K562 (cell line): ENCODE measurements around the gene SGPL1. TPM values are rescaled to one million over a fixed set of nuclear protein-coding genes. Genes with fewer than 3 reads are reported as not detected.
A peak's percentile ranks its signal among the peaks of the same experiment; 100 is the strongest.

ENCODE experiments used
- EGR1 ChIP-seq: fragments of 450-650 bp; conservative IDR thresholded peaks from 2 replicates; pipeline ENCODE4 v1.6.1; 2017; ENCODE audit warnings: mild to moderate bottlenecking
- FOXA3 ChIP-seq, 2 experiments: fragments of 450-650 bp in 1 of 2; sonication (generic) in 1 of 2; formaldehyde crosslinking; IDR thresholded peaks in 1 of 2; conservative IDR thresholded peaks in 1 of 2; 2 replicates each; pipeline versions ENCODE4 v1.4.0 to v1.8.0; 2020 to 2022; ENCODE audit warnings: mild to moderate bottlenecking in 2 of 2, missing genetic modification reagents in 1 of 2
- HCFC1 ChIP-seq: IDR thresholded peaks from 2 replicates; pipeline ENCODE4 v1.6.1; 2012; ENCODE audit warnings: low read depth, low read length, improper control_type of control experiment
- IRF9 ChIP-seq: fragments of 450-650 bp; IDR thresholded peaks from 2 replicates; pipeline ENCODE4 v1.6.1; 2016; ENCODE audit warnings: missing biosample characterization, missing genetic modification characterization
- LEF1 ChIP-seq: fragments of 450-650 bp; IDR thresholded peaks from 2 replicates; pipeline ENCODE4 v1.6.1; 2016; ENCODE audit warnings: mild to moderate bottlenecking
- MYC ChIP-seq, 2 experiments: fragments of 250-450 bp in 1 of 2; sonication (Bioruptor Pico) in 1 of 2; IDR thresholded peaks; 2 replicates each; pipeline versions ENCODE4 v1.5.1 to v1.6.1; 2012 to 2021; ENCODE audit warnings: low read depth in 2 of 2, borderline replicate concordance in 1 of 2, improper control_type of control experiment in 1 of 2, low read length in 1 of 2, mild to moderate bottlenecking in 1 of 2, moderate library complexity in 1 of 2
- NR2C2 ChIP-seq, 2 experiments: fragments of 200-800 bp in 1 of 2; sonication (Bioruptor generic) in 1 of 2; sonication (generic) in 1 of 2; formaldehyde crosslinking in 1 of 2; IDR thresholded peaks; 2 replicates each; pipeline versions ENCODE4 v1.6.1 to v1.8.0; 2016 to 2022; ENCODE audit warnings: mild to moderate bottlenecking in 1 of 2, missing compliant biosample characterization in 1 of 2, missing genetic modification characterization in 1 of 2, missing genetic modification reagents in 1 of 2
- PHF20 ChIP-seq: fragments of 450-650 bp; IDR thresholded peaks from 2 replicates; pipeline ENCODE4 v1.6.1; 2018; ENCODE audit not compliant: partially characterized antibody
- RB1 ChIP-seq: fragments of 450-650 bp; IDR thresholded peaks from 2 replicates; pipeline ENCODE4 v1.6.1; 2017; ENCODE audit warnings: low read depth, mild to moderate bottlenecking
- SMAD2 ChIP-seq: fragments of 150-350 bp; IDR thresholded peaks from 2 replicates; pipeline ENCODE4 v1.6.1; 2014; ENCODE audit warnings: low read depth, mild to moderate bottlenecking, low read length
- TSC22D4 ChIP-seq: fragments of 450-650 bp; IDR thresholded peaks from 2 replicates; pipeline ENCODE4 v1.6.1; 2016; ENCODE audit warnings: missing genetic modification characterization, missing biosample characterization, control low read depth
- ZC3H4 ChIP-seq: sonication (generic); formaldehyde crosslinking; IDR thresholded peaks from 2 replicates; pipeline ENCODE4 v1.9.0; 2021; ENCODE audit warnings: missing genetic modification reagents, borderline replicate concordance
- ZFP36 ChIP-seq: fragments of 150-350 bp; IDR thresholded peaks from 2 replicates; pipeline ENCODE4 v1.6.1; 2018; ENCODE audit warnings: low read length, low read depth; ENCODE audit not compliant: partially characterized antibody
- ZNF274 ChIP-seq: IDR thresholded peaks from 2 replicates; pipeline ENCODE4 v1.6.1; 2011; ENCODE audit warnings: low read depth, mild to moderate bottlenecking, low read length, moderate library complexity, borderline replicate concordance
- ZNF584 ChIP-seq: fragments of 200-800 bp; sonication (Bioruptor generic); IDR thresholded peaks from 2 replicates; pipeline ENCODE4 v1.6.1; 2016; ENCODE audit warnings: low read depth, mild to moderate bottlenecking, missing genetic modification characterization, missing compliant biosample characterization
- polyA plus RNA-seq, 8 experiments: library from polyadenylated mRNA; depleted of rRNA in 4 of 8; stranded (reverse) in 5 of 8; unstranded in 3 of 8; fragments of >200 nt; fragmentation: Nextera tagmentation in 2 of 8; fragmentation: Illumina TruSeq in 1 of 8; extraction: Ambion mirVana in 2 of 8; extraction: Trizol in 1 of 8; gene quantifications; 2 replicates each; pipeline versions ENCODE4 v1.2.1 to v1.2.3, GENCODE V29; 2011 to 2014; ENCODE audit warnings: inconsistent platforms in 1 of 8, missing spikeins in 1 of 8
- total RNA-seq, 7 experiments: library from RNA; depleted of rRNA in 6 of 7; stranded (reverse); fragments of >200 nt in 6 of 7; fragmentation: Illumina TruSeq in 2 of 7; extraction: Trizol in 2 of 7; gene quantifications; 2 replicates each; pipeline versions ENCODE4 v1.2.1 to v1.2.3, GENCODE V29; 2011 to 2021; ENCODE audit warnings: low replicate concordance in 1 of 7
- TF ChIP-seq, protein P1 (sequence below): sonication (generic); formaldehyde crosslinking; IDR thresholded peaks from 2 replicates; pipeline ENCODE4 v1.8.0; 2022; ENCODE audit warnings: mild to moderate bottlenecking, missing genetic modification reagents
- TF ChIP-seq, protein P2 (sequence below): fragments of 250-450 bp; sonication (Bioruptor Pico); IDR thresholded peaks from 2 replicates; pipeline ENCODE4 v1.8.0; 2022; ENCODE audit warnings: inconsistent platforms
- TF ChIP-seq, protein P3 (sequence below): sonication (generic); formaldehyde crosslinking; IDR thresholded peaks from 2 replicates; pipeline ENCODE4 v1.8.0; 2022; ENCODE audit warnings: missing genetic modification reagents, mild to moderate bottlenecking, moderate library complexity, borderline replicate concordance

Gene SGPL1
- total and polyA plus RNA-seq, 9 of the 15 experiments (the other 6 are each of a cell fraction or from before 2014, with no cell fraction given): 6.0 to 18.0 (median 8.7) TPM

DNA sequence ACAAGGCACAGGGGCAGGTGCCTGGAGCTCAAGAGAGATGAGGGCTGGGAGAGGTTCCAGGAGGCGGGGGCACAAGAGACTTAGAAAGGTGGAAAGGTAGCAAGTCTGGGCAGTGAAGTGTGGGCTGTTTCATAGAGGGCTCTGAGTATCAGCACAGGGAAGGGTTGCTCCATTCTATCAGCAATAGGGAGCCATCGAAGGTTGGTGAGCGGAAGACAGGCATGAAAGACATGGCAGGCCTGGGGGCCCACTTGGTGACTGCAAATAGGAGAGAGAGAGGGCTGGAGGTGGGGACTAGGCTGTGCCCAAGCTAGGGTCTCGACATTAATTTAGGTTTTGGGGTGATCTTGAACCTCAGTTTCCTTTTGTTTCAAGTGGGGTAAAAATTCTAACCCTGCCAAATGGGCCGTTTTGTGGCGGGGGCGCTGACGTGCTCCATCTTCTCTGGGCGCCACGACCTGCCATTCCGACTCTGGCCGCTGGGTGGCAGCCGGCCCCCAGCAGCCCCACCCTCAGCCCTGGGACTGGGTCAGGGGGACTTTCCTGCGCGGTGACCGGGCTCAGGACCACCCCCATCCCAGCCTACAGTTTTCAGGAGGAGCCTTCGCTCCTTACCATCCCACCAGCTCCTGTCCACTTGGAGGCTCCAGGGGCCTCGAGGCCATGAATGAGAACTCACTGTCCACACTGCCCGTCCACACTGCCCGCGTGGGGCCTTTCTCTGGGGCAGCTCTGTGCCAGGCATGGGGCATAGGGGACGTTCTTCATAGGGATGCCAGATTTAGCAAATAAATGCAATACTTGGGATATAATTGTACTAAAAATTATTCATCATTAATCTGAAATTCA is 109.9 kb downstream of the SGPL1 start (continued):
- TF ChIP-seq, protein P1, sequence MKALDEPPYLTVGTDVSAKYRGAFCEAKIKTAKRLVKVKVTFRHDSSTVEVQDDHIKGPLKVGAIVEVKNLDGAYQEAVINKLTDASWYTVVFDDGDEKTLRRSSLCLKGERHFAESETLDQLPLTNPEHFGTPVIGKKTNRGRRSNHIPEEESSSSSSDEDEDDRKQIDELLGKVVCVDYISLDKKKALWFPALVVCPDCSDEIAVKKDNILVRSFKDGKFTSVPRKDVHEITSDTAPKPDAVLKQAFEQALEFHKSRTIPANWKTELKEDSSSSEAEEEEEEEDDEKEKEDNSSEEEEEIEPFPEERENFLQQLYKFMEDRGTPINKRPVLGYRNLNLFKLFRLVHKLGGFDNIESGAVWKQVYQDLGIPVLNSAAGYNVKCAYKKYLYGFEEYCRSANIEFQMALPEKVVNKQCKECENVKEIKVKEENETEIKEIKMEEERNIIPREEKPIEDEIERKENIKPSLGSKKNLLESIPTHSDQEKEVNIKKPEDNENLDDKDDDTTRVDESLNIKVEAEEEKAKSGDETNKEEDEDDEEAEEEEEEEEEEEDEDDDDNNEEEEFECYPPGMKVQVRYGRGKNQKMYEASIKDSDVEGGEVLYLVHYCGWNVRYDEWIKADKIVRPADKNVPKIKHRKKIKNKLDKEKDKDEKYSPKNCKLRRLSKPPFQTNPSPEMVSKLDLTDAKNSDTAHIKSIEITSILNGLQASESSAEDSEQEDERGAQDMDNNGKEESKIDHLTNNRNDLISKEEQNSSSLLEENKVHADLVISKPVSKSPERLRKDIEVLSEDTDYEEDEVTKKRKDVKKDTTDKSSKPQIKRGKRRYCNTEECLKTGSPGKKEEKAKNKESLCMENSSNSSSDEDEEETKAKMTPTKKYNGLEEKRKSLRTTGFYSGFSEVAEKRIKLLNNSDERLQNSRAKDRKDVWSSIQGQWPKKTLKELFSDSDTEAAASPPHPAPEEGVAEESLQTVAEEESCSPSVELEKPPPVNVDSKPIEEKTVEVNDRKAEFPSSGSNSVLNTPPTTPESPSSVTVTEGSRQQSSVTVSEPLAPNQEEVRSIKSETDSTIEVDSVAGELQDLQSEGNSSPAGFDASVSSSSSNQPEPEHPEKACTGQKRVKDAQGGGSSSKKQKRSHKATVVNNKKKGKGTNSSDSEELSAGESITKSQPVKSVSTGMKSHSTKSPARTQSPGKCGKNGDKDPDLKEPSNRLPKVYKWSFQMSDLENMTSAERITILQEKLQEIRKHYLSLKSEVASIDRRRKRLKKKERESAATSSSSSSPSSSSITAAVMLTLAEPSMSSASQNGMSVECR: no peak
- TF ChIP-seq ZC3H4 (CRISPR knock-in tag): no peak
- TF ChIP-seq FOXA3 (CRISPR knock-in tag; conservative IDR thresholded peaks at IDR 0.05 in 1 of 2, IDR thresholded peaks at IDR 0.05 in 1 of 2): no peak
- no peak for TF ChIP-seq ZNF584 (CRISPR knock-in tag)
- TF ChIP-seq SMAD2: no peak
- peak; percentile 59; the same call in 1 of the 2 replicates for TF ChIP-seq RB1
- TF ChIP-seq, protein P2, sequence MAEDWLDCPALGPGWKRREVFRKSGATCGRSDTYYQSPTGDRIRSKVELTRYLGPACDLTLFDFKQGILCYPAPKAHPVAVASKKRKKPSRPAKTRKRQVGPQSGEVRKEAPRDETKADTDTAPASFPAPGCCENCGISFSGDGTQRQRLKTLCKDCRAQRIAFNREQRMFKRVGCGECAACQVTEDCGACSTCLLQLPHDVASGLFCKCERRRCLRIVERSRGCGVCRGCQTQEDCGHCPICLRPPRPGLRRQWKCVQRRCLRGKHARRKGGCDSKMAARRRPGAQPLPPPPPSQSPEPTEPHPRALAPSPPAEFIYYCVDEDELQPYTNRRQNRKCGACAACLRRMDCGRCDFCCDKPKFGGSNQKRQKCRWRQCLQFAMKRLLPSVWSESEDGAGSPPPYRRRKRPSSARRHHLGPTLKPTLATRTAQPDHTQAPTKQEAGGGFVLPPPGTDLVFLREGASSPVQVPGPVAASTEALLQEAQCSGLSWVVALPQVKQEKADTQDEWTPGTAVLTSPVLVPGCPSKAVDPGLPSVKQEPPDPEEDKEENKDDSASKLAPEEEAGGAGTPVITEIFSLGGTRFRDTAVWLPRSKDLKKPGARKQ: no peak
- no peak for TF ChIP-seq NR2C2 (CRISPR knock-in tag; IDR thresholded peaks at IDR 0.05)
- no peak for TF ChIP-seq NR2C2 (tag; IDR thresholded peaks at IDR 0.05)
- no peak for TF ChIP-seq TSC22D4 (tag)
- no peak for TF ChIP-seq MYC (IDR thresholded peaks at IDR 0.05; ENCODE audit: low read depth, low read length)
- no peak for TF ChIP-seq MYC (CRISPR knock-in tag; IDR thresholded peaks at IDR 0.05; ENCODE audit: borderline replicate concordance, low read depth)
- no peak for TF ChIP-seq EGR1
- TF ChIP-seq, protein P3, sequence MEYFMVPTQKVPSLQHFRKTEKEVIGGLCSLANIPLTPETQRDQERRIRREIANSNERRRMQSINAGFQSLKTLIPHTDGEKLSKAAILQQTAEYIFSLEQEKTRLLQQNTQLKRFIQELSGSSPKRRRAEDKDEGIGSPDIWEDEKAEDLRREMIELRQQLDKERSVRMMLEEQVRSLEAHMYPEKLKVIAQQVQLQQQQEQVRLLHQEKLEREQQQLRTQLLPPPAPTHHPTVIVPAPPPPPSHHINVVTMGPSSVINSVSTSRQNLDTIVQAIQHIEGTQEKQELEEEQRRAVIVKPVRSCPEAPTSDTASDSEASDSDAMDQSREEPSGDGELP (CRISPR knock-in tag): peak; percentile 43; the same call in 1 of the 2 replicates
- no peak for TF ChIP-seq LEF1
- TF ChIP-seq PHF20: no peak
- TF ChIP-seq ZFP36: no peak
- no peak for TF ChIP-seq HCFC1
- no peak for TF ChIP-seq ZNF274
- no peak for TF ChIP-seq IRF9 (tag)
